Measurements from ENCODE around the gene WWTR1.
A peak's percentile ranks its signal among the peaks of the same experiment; 100 is the strongest.

WWTR1 gene

DNA sequence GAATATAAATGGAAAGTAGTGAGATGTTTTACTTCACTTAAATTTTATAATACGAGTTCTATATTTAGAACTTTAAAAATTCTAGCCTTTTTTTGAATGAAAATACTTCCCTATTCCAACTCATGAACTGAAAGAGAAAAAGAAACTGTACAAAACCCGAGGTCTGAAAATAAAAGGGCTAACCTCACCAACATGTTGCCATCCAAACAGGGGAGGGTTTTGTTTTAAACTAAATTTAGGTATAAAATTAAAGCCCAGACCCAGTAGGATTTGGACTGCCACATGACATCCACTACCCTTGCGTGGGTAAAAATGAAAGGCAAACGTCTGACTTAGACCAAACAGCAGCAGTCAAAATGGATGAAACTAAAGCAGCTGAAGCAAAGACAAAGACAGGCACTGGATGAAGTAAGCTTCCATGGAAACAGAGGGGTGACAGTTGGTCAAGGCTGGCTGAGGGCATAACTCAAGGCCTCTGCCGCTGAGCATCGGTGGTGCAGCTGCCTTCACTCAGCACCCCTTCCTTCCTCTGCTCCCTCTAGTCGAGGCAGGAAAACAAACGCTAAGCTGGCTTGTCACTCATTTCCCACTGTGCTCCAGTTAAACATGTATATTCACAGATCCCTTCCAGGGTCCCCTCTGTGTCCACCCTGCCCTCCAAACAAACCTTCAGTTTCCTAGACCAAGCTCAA is 125.2 kb downstream of the WWTR1 start:
- DNase-seq (ENCODE audit: low read depth), result no peak

DNA sequence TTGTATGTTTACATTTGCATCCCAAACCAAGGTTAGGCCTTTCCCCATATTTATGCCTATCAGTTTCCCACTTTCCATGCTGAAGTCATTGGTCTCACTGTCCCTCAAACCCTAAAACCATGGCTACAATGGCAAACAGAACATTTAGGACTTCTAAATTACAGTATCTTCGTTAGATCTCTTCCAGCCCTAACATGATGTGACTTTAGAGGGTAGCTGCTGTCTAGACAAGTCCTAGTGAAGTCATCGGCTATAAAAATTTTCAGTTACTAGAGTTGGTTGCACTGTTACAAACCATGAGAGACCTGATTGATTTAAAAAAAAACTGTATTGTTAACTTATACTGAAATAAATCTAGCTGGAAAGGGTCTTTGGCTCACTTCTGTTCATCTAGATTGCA is 128.7 kb downstream of the WWTR1 start:
- no peak for DNase-seq (ENCODE audit: low read depth)

DNA sequence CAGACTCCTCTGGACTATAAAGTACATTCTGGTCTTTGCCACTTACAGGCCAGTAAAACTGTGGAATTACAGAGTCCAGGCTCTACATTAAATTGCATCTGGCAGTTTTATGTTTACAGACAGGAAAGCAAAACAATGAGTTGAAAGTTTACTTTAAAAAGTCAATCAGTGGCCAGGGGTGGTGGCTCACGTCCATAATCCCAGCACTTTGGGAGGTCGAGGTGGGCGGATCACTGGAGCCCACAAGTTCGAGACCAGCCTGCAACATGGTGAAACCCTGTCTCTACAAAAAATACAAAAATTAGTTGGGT is 129.5 kb downstream of the WWTR1 start:
- DNase-seq (ENCODE audit: low read depth), result peak; percentile 40

DNA sequence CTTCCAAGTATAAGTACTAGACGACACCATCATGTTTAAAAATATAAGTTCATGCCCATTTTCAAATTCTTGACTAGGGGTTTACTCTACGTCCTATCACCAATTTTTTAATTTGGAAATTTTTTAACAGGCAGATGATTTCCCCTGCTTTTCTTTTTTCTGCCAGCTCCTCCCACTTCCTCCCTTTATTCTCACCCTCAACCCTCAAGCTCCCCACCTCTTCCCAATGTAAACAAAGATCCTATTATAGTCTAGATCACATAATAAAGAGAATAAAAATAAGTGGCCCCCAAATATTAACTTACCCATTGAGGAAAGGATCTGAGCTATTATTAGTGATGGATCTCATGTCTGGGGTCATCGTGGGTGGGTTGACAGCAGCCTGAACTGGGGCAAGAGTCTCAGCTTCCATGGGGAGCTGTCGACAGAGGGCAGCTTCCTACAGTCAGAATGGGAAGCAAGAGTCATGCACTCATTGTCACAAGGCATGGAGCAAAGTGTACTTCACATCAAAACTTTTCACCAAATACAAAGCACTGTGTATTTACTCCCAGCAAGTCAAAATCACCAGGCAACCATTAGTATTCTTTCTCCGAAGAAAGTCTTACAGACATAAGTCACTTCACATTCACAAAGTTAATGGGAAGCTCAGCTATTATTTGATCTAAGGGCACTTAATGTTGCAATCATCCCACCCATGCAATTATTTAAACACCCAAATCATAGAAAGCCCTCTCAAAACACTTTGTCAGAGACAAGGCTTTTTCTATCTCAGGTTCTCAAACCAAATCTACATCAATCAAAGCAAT is 130.1 kb downstream of the WWTR1 start:
- DNase-seq (ENCODE audit: low read depth), result no peak

DNA sequence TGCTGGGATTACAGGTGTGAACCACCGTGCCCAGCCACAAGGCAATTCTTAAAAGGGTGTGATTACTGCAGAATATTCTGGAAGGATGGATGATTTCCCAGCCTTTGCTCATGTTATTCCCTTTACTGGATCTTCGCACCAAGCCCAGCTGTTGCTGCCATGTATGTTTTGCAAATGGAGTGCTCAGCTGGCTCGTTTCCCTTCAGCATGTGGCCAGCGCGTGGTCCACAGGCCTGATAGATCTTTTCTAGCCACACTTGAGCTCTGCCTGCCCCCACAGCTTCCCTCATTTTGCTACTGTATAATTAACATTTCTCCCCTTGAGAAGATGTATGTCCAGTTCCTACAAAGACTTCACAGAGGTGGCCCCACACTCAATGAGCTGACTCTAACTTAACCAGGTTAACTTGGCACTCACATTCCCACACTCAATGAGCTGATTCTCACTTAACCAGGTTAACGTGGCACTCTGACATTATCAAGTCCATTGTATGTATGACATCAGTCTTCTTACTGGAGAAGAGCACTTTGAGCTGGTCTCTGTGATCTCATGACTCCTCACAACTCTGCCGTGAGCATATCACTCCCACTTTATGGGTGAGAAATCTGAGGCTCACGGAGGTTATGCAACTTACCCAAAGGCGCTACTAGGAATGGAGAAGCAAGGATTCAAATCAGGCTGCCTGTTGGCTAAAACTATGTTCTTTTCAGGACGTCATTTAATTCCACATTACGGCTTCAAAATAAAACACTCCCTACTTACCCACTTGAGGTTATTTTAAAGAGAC is 134.1 kb downstream of the WWTR1 start:
- no peak for DNase-seq (ENCODE audit: low read depth)

DNA sequence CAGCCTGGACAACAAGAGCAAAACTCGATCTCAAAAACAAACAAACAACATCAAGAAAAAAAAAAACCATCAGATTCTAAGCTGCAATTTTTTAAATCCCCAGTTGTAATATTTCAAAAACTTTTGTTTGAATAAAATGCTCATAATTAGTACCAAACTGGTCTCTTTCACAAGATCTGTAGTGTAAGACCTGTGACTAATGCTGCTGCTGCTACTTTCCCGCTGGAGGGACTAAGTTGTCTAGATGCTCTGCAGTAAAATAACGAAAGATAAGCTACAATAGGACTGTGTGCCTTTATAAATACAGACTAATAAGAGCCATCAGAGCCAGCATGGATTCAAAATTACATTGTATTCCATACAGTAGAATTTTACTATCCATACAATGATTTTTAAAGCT is 137.9 kb downstream of the WWTR1 start:
- no peak for DNase-seq (ENCODE audit: low read depth)

DNA sequence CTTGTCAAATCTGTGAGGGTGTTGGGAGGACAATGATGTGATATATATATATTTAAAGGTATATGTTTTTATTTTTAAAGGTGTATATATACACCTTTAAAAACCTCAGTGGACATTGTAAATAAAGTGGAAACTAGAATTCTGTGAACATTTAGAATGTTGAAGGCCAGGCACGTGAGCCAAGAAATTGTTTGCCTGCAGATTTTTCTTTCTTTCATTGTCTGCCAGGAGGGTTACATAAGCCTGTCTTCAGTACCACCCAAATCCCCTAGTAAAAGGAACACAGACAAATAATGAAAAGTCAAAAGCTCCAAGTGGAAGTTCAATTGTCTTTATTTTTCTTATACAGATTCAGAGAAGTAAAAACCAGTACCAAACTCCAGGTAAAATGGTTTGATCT is 140.9 kb downstream of the WWTR1 start:
- no peak for DNase-seq (ENCODE audit: low read depth)

DNA sequence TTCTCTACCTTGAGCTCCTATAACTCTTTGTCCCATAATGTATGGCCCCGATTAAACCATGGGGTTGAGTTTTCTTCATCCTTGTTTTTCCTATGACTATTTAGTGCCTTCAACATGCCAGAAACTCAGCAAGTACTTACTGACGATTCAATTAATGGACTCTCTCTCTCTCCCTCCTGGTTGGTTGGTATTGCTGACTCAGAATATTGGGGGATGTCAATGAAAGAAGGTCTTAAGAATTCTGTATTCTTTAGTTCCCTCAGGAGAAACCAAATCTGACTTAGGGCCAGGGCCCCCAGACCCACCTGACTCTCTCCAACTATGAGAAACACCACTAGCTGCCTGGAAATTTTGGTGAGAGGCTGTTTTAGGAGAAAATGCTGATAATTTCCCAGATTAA is 142.6 kb downstream of the WWTR1 start:
- no peak for DNase-seq (ENCODE audit: low read depth)

DNA sequence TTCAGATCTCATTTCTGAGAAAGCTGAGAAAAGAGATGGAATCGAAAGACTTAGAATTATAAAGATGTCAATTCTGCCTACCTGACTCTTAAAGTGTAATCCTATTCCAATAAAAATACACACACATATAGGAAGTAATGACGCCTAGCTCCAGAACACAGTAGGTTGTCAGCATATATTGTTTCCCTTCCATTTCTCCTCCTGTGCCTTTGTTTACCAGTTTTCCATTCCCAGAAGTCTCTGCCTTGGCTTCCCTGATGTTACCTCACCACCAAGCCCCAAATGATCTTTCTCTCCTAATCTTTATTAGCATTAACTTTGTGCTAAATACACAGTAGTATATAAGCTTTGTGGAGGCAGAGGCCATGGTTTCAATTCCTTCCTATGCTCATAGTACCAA is 143.4 kb downstream of the WWTR1 start:
- no peak for DNase-seq (ENCODE audit: low read depth)

DNA sequence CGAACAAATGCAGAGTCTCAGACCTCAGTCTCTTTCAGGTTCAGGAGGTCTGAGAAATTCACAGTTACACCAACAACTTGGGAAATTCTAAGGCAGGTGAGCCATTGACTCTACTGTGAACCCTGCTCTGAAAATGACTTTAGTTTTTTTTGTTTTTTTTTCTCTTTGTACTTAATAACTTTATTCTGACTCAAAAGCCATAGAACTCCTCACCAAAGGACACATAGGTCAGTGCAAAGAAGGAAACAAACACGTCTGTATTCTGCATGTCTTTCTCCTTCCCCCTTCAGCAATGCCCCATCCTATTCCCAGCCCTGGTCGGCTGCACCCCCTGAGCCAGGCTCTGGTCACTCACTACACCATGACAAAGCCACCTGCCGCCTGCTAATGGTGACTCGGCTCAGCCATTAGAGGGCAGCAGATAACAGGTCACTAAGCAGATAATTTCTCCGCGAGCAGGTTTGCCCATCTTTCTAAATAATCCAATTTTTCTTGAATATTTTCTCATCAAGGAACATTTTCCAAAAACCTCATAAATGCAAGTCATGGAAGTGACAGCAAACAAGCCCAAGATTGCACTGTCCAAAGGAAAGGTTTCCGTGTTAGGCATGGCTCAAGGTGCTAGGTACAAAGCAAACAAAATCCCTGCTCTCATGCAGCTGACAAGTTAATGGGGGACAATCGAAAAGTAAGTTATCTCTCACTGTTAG is 145.6 kb downstream of the WWTR1 start:
- peak; percentile 72 for DNase-seq (ENCODE audit: low read depth)

DNA sequence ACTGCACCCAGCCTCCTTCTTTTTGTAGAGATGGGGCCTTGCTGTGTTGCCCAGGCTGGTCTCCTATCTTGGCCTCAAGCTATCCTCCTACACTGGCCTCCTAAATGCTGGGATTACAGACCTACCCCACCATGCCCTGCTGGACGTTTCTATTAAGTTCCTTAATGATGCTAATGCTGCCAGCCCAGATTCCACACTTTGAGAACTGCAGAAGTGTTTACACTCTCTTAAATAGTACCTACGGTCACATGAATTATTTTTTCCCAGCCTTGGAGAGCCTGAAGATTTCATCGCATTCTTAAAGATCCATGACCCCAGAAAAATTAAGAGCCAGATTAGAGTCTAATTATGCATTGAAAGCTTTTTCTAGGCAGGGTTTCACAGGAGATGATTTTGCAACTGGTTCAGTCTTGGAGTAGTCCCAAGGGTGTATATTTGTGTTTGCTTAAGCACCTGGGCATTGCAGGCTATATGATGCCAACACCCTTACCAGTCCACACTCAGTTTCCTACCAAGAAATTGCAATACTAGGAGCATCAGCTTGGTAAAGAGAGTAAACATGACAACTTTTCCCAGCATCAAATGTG is 146.7 kb downstream of the WWTR1 start:
- no peak for DNase-seq (ENCODE audit: low read depth)

DNA sequence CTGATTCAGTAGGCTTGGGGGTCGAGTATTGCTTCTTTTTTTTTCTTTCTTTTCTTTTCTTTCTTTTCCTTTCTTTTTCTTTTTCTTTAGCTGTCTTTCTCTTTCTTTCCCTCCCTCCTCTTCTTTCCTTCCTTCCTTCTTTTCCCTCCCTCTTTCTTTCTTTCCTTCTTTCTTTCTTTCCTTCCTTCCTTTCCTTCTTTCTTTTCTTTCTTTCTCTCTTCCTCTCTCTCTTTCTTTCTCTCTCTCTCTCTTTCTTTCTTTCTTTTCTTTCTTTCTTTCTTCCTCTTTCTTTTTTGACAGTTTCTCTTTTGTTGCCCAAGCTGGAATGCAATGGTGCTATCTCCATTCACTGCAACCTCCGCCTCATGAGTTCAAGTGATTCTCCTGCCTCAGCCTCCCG is 147.3 kb downstream of the WWTR1 start:
- no peak for DNase-seq (ENCODE audit: low read depth)

DNA sequence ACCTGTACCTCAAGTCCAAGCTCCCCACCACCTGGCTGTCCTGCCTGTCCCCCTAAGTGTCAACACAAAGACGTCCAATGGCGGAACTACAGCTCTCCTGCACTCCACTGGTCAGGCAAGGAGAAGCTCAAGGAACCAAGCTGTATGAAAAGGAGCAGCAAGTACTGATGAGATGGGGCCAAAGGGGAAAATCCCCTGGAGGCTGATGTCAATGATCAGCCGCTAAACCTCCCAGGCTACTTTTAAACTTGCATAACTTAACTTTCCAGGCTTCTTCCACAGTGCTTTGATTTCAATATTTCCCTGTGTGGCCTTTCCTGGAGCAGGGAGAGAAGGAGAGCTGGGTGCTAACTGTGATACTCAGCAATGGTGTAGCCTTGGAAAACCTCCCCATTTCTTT is 148.3 kb downstream of the WWTR1 start:
- no peak for DNase-seq (ENCODE audit: low read depth)

DNA sequence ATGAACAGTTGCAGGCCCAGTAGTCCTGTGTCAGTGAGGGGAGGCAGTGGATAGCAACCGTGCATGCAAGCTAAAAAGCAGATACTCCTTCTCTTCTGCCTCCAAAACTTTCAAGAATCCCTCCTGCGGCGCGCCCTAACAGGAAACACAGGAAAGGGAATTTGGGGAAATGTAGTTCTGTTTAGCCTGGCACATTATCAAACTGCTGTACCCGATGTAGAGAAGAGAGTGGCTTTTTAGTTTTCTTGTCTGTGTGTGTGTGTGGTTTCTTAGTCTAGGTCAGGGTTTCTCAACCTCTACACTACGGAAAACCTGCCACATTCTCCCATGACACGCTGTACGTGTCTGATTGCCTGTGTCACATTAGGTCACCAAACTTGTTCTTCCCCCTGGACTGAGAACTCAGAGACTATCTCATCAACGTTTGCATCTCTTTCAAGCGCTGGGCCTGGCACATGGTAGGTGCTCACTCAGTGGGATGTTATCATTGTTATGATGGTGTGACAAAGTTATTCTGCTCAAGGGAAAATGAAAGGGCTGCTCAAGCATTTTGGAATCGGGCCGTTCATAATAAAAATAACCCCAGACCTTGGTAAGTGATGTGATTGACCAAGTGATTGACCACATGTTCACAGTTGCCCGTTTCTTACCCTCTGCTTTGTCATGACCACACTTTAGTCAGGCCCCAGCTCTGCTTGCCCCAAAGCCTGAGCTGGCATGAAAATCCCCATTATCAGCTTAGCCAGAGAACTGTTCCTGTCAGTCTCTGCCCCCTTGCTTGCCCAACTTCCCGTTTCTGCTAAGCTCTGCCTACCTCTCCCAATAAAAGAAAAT is 150.1 kb downstream of the WWTR1 start:
- peak; percentile 63 for DNase-seq (ENCODE audit: low read depth)

DNA sequence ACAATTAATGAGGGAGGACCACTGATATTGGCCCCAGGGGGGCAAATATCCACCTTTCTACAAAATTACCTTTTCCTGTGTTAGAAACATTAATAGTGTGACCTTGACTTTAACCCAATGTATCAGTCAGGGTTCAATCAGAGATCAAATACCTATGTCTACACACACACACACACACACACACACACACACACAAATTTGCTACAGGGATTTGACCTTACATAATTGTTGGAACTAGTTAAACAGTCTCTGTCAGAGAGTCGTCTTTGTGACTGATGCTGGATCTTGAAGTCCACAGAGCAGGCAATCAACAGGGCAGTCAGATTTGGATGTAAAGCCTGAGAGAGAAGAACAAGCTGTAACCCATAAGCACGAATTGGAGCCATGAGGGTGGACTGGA is 150.9 kb downstream of the WWTR1 start:
- DNase-seq (ENCODE audit: low read depth), result peak; percentile 35

DNA sequence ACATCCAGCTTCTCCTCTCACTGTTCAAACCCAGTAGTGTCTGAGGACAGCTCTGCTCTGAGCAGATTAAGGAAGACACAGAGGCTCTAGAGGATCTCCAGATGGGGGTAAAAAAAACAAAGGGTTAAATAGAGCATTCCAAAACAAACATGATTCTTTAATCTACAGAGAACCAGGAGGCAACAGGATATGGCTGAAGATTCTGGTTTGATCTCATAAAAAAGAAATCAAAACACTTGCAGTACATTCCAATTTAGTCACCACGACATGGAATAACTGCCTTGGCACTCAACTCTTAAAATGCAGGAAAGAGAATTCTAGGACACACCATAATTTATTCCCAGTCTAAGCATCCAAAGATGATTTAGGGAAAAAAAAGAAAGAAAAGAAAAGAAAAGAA is 151.3 kb downstream of the WWTR1 start:
- peak; percentile 90 for DNase-seq (ENCODE audit: low read depth)

DNA sequence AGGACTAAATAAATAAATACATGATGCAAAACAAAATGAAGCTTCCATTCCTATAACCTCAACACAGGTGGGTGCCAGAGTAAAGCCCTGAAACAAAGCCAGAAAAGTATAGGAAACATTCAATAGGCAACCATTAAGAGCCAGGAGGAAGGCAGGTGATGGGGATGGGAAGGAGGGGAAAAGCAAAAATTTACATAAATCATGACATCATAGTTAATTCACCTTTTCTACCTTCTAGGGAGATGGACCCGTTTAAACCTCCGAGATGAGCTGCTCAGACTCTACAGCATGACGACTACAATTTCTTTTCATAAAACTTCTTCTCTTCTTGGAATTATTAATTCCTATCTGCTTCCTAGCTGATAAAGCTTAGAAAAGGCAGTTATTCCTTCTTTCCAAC is 155.4 kb downstream of the WWTR1 start:
- DNase-seq (ENCODE audit: low read depth), result no peak

DNA sequence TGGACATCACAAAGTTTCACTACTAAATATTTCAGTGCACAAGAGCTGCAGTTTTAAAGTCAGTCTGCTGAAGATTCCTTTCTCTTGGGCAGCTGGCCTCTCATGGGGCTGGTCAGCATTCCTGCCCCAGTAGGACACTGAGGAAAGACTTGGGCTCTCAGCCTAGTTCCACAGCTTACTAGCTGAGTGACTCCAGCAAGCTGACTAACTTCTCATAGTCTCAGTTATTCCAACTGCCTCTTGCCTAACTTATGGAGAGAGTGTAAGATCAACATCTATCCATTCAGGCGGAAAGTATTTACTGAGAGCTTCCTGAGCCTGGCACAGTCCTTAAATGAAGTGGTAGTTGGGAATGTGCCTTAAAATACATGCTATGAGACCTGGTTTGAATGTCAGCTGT is 156.3 kb downstream of the WWTR1 start:
- DNase-seq (ENCODE audit: low read depth), result peak; percentile 93

DNA sequence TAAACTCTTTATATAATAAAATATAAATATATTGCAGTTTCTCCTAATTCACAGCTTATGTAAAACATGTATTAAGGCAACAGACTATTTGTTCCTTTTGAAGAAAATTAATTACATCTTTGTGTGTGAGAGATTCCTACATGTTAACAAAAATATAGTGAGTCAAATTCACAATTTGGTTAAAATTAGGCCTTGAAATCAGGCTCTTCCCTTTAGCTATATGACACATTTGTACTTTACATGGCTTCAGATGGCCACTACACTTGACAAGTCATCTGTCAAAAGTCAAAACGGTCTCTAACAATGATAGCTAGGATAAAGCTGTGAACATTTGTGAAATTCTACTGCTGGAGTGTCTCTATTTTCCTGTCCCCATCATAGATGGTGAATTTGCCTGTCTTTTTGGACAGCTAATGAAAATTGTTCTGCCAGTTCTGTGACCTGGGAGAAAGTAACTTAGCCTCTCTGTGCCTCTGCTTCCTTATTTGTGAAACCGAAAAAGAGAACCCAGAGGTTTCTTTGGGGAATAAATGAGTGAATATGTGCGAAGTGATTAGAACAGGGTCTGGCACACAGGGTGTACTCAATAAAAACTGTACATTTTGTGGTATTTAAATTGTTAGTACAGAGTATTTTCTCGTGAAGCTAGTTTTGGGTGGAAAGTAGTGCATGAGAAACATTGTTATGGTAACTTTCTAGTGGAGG is 159.7 kb downstream of the WWTR1 start:
- no peak for DNase-seq (ENCODE audit: low read depth)

DNA sequence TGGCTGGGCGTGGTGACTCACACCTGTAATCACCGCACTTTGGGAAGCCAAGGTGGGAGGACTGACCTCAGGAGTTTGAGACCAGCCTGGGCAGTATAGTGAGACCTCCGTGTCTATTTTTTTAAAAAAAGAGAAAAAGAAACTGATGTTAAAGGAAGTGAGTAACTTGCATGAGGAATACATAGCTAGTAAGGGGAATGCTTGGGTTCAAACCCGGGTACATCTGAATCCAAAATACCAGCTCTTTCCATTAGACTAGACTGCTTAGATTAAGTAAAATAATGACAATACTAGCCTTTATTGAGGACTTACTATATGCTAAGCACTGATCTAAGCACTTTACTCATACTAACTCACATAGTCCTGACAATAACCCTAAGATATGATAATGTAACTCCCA is 160.9 kb downstream of the WWTR1 start:
- no peak for DNase-seq (ENCODE audit: low read depth)
